Neural cell (in vitro differentiated cells): ENCODE data around the gene NCS1. TPM values are rescaled to one million over a fixed set of nuclear protein-coding genes. Genes with fewer than 3 reads are reported as not detected.

Source experiments
- H2AFZ ChIP-seq: fragments of 200-600, 300-800 bp; sonication (generic), shearing (Covaris generic); 2 replicates; pipeline ENCODE4 v1.6.0; 2014; ENCODE audit warnings: low read depth, mild to moderate bottlenecking, antibody characterized with exemption, low read length, moderate library complexity
- H3F3A ChIP-seq: fragments of 200-600 bp; shearing (Covaris generic); 2 replicates; pipeline ENCODE4 v1.6.1; 2016; ENCODE audit warnings: mild to moderate bottlenecking, moderate library complexity, mixed read lengths, antibody characterized with exemption, low read length; ENCODE audit not compliant: insufficient read depth, poor library complexity, severe bottlenecking
- H3K27ac ChIP-seq: fragments of 200-600, 300-800 bp; sonication (generic), shearing (Covaris generic); 2 replicates; pipeline ENCODE4 v1.5.1; 2014; ENCODE audit warnings: mild to moderate bottlenecking, low read length, moderate library complexity
- H3K27me3 ChIP-seq: fragments of 300-800, 200-600 bp; sonication (generic), shearing (Covaris generic); 2 replicates; pipeline ENCODE4 v1.6.0; 2014; ENCODE audit warnings: mild to moderate bottlenecking, low read depth, low read length, moderate library complexity; ENCODE audit not compliant: insufficient read depth
- H3K36me3 ChIP-seq: fragments of 300-800, 200-600 bp; sonication (generic), shearing (Covaris generic); 2 replicates; pipeline ENCODE4 v1.5.1; 2014; ENCODE audit warnings: mild to moderate bottlenecking, antibody characterized with exemption, low read length, moderate library complexity; ENCODE audit not compliant: insufficient read depth
- H3K4me2 ChIP-seq: fragments of 300-800, 200-600 bp; sonication (generic), shearing (Covaris generic); 2 replicates; pipeline ENCODE4 v1.6.0; 2014; ENCODE audit warnings: mild to moderate bottlenecking, low read length
- H3K4me3 ChIP-seq: fragments of 300-800, 200-600 bp; sonication (generic), shearing (Covaris generic); 2 replicates; pipeline ENCODE4 v1.5.1; 2014; ENCODE audit warnings: mild to moderate bottlenecking, low read length, moderate library complexity
- H3K79me2 ChIP-seq: fragments of 200-600 bp; shearing (Covaris generic); replicated peaks from 2 replicates; pipeline ENCODE4 v1.6.0; 2014; ENCODE audit warnings: mild to moderate bottlenecking, low read length, moderate library complexity; ENCODE audit not compliant: insufficient read depth
- H3K9ac ChIP-seq: fragments of 300-800, 200-600 bp; sonication (generic), shearing (Covaris generic); 2 replicates; pipeline ENCODE4 v1.6.1; 2016; ENCODE audit warnings: mild to moderate bottlenecking, low read length, mixed read lengths
- H3K9me2 ChIP-seq: fragments of 200-600 bp; shearing (Covaris generic); 2 replicates; pipeline ENCODE4 v1.6.1; 2016; ENCODE audit warnings: mild to moderate bottlenecking, low read length, mixed read lengths; ENCODE audit not compliant: insufficient read depth
- H3K9me3 ChIP-seq: fragments of 200-600, 300-800 bp; sonication (generic), shearing (Covaris generic); 2 replicates; pipeline ENCODE4 v1.6.1; 2016; ENCODE audit warnings: mild to moderate bottlenecking, mixed run types, low read length, moderate library complexity, mixed read lengths
- H4K20me1 ChIP-seq: fragments of 200-600 bp; shearing (Covaris generic); 2 replicates; pipeline ENCODE4 v1.6.1; 2016; ENCODE audit warnings: mild to moderate bottlenecking, mixed run types; ENCODE audit not compliant: insufficient read depth
- CTCF ChIP-seq: fragments of 450-650 bp; IDR thresholded peaks from 2 replicates; pipeline ENCODE4 v1.5.1; 2014; ENCODE audit warnings: antibody characterized with exemption, mild to moderate bottlenecking, moderate library complexity; ENCODE audit not compliant: poor library complexity, severe bottlenecking
- EP300 ChIP-seq: fragments of 450-650 bp; conservative IDR thresholded peaks from 2 replicates; pipeline ENCODE4 v1.6.1; 2014; ENCODE audit warnings: antibody characterized with exemption, mild to moderate bottlenecking, moderate library complexity; ENCODE audit not compliant: poor library complexity, severe bottlenecking
- MXI1 ChIP-seq: fragments of 450-650 bp; conservative IDR thresholded peaks from 2 replicates; pipeline ENCODE4 v1.6.1; 2014; ENCODE audit warnings: antibody characterized with exemption, mild to moderate bottlenecking; ENCODE audit not compliant: poor library complexity, severe bottlenecking
- POLR2AphosphoS5 ChIP-seq: IDR thresholded peaks from 2 replicates; pipeline ENCODE4 v1.6.1; 2012
- RAD21 ChIP-seq: fragments of 450-650 bp; conservative IDR thresholded peaks from 2 replicates; pipeline ENCODE4 v1.6.1; 2014; ENCODE audit warnings: antibody characterized with exemption, mild to moderate bottlenecking, moderate library complexity
- SMC3 ChIP-seq: fragments of 450-650 bp; conservative IDR thresholded peaks from 2 replicates; pipeline ENCODE4 v1.6.1; 2014; ENCODE audit warnings: antibody characterized with exemption, mild to moderate bottlenecking, moderate library complexity; ENCODE audit not compliant: poor library complexity
- TAF1 ChIP-seq: IDR thresholded peaks from 2 replicates; pipeline ENCODE4 v1.6.1; 2012; ENCODE audit warnings: low read depth
- polyA plus RNA-seq: library from polyadenylated mRNA; depleted of rRNA; stranded (reverse); fragments of >200 nt; gene quantifications from 2 replicates; pipeline ENCODE4 v1.2.3, GENCODE V29; 2014
- TF ChIP-seq, protein P1 (sequence below): IDR thresholded peaks from 2 replicates; pipeline ENCODE4 v1.6.1; 2012; ENCODE audit warnings: borderline replicate concordance

Gene NCS1
- polyA plus RNA-seq, 1 donor from 2014 or later = 73.3 TPM

DNA sequence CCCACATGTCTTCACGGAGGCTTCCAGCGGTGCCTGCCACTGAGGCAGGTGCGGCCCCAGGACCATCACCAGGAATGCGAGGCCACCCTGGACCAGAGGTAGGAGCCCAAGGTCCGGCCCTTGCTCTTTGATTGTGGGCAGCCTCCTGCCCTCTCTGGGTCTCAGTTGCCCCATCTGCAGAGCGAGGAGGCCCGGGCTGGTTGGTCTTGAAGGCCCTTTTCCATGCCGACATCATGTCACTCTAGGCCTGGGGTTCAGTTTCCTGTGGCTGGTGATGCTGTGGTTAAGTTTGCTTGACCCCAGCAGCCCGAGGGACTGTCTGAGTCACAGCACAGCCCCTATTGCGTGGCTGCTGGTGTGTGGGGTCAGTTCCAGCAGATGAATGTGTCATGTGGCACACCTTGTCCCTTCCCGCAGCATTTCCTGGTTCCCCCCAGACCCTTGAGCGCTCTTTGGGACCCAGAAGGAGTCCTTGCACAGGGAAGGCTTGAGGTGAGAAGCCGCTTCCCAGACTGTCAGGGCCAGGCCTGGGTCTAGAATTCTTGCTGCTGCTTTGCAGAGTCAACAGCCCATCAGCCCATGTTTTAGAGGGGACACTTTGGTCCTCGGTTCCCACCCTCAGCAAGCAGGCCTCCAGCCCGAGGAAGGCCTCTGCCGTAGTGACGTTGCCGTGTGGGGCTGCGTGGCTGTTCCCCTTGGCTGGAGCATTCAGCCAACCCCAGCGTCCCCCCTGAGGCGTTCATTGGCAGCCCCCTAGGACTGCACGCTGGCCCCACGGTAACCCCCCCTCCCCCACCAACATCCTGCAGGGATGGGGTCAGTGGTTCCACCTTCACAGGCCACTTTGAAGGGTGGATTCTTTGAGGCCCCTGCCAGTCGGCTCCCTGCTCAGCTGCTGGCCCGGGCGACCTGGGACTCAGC, 62.4 kb downstream of the NCS1 start:
- Histone ChIP-seq H3K4me2 (no peak overlapping the region), H2AFZ (no peak overlapping the region), H3K79me2 (no peaks in the 10 kb centered on the region), H3K27ac (no peak overlapping the region), H3K9me3 (no peaks in the 10 kb centered on the region), H3K9ac (no peak overlapping the region), H3K27me3 (no peaks in the 10 kb centered on the region), H3F3A (no peaks in the 10 kb centered on the region), H3K4me3 (no peak overlapping the region), H3K36me3 (peaks cover 3% of the 10 kb centered on the region), H3K9me2 (no peaks in the 10 kb centered on the region), H4K20me1 (no peaks in the 10 kb centered on the region)
- no peak for TF ChIP-seq RAD21
- no peak for TF ChIP-seq POLR2AphosphoS5
- no peak for TF ChIP-seq EP300
- TF ChIP-seq, protein P1, sequence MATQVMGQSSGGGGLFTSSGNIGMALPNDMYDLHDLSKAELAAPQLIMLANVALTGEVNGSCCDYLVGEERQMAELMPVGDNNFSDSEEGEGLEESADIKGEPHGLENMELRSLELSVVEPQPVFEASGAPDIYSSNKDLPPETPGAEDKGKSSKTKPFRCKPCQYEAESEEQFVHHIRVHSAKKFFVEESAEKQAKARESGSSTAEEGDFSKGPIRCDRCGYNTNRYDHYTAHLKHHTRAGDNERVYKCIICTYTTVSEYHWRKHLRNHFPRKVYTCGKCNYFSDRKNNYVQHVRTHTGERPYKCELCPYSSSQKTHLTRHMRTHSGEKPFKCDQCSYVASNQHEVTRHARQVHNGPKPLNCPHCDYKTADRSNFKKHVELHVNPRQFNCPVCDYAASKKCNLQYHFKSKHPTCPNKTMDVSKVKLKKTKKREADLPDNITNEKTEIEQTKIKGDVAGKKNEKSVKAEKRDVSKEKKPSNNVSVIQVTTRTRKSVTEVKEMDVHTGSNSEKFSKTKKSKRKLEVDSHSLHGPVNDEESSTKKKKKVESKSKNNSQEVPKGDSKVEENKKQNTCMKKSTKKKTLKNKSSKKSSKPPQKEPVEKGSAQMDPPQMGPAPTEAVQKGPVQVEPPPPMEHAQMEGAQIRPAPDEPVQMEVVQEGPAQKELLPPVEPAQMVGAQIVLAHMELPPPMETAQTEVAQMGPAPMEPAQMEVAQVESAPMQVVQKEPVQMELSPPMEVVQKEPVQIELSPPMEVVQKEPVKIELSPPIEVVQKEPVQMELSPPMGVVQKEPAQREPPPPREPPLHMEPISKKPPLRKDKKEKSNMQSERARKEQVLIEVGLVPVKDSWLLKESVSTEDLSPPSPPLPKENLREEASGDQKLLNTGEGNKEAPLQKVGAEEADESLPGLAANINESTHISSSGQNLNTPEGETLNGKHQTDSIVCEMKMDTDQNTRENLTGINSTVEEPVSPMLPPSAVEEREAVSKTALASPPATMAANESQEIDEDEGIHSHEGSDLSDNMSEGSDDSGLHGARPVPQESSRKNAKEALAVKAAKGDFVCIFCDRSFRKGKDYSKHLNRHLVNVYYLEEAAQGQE = no peak
- no peak for TF ChIP-seq TAF1
- no peak for TF ChIP-seq MXI1

- H4K20me1 ChIP-seq = no peaks in the 10 kb centered on the region
- peaks cover 3% of the 10 kb centered on the region for H3K36me3 ChIP-seq
- no peak overlapping the region for H2AFZ ChIP-seq
- H3K9me3 ChIP-seq = no peaks in the 10 kb centered on the region
- no peak overlapping the region for H3K4me3 ChIP-seq
- no peaks in the 10 kb centered on the region for H3F3A ChIP-seq
- no peak overlapping the region for H3K4me2 ChIP-seq
- no peaks in the 10 kb centered on the region for H3K9me2 ChIP-seq
- peak; percentile 9 for TF ChIP-seq EP300
- no peak for TF ChIP-seq TAF1
- peak; percentile 87 for TF ChIP-seq RAD21
- peak; percentile 95 for TF ChIP-seq SMC3
- TF ChIP-seq CTCF = peak; percentile 96
- TF ChIP-seq POLR2AphosphoS5 = no peak
- H3K27me3 ChIP-seq = no peaks in the 10 kb centered on the region
- no peaks in the 10 kb centered on the region for H3K79me2 ChIP-seq
- no peak overlapping the region for H3K9ac ChIP-seq
- no peak overlapping the region for H3K27ac ChIP-seq
These were observed 63.6 kb downstream of the NCS1 start for GRCh38 chr9:130235558-130236435.
